ENCODE results near the gene DROSHA. TPM values are rescaled to one million over a fixed set of nuclear protein-coding genes. Genes with fewer than 3 reads are reported as not detected.

DROSHA gene
- total RNA-seq, 2 donors from 2014 or later: 16.1 to 85.0 TPM

DNA sequence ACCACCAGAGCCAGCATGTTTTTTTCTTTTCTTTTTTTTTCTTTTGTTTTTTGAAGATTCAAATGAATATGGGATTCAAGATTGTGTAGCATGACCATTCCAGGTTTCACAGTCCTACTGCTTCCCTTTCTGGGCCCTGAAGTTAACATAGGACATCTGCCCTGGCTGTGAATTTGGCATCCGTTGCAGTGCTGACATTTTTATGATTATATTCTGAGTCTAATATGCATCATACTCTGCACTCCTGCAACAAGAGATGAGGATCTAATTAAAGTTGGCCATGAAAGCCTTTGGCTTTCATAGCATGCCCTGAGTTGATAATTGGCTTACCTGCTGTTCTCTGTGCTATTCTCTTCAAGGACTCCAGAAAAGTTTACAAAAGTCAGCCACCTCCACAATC is 30.1 kb upstream of the DROSHA start:
- H3K9me3 ChIP-seq: peaks cover 0 to 9% (median 0%) of the 10 kb centered on the region in 3 donors
- intact Hi-C loops (cut with DNase I): no loop called here
- H3K27me3 ChIP-seq: no peaks in the 10 kb centered on the region
- TF ChIP-seq, protein P1, sequence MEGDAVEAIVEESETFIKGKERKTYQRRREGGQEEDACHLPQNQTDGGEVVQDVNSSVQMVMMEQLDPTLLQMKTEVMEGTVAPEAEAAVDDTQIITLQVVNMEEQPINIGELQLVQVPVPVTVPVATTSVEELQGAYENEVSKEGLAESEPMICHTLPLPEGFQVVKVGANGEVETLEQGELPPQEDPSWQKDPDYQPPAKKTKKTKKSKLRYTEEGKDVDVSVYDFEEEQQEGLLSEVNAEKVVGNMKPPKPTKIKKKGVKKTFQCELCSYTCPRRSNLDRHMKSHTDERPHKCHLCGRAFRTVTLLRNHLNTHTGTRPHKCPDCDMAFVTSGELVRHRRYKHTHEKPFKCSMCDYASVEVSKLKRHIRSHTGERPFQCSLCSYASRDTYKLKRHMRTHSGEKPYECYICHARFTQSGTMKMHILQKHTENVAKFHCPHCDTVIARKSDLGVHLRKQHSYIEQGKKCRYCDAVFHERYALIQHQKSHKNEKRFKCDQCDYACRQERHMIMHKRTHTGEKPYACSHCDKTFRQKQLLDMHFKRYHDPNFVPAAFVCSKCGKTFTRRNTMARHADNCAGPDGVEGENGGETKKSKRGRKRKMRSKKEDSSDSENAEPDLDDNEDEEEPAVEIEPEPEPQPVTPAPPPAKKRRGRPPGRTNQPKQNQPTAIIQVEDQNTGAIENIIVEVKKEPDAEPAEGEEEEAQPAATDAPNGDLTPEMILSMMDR (IDR thresholded peaks at IDR 0.05): no peak
- H3K4me3 ChIP-seq: no peak overlapping the region
- WGBS, 2 donors: 47 to 62% methylated on average over 1 of the region's 1 CpG
- DNase-seq (no peak), ATAC-seq (no peak)
- no peaks in the 10 kb centered on the region for H3K36me3 ChIP-seq (replicated peaks in 1 of 2; ENCODE audit: insufficient read depth in 1 of 2, low read depth in 2 of 2)
- H3K27ac ChIP-seq: no peak overlapping the region
- no peaks in the 10 kb centered on the region for H3K4me1 ChIP-seq

DNA sequence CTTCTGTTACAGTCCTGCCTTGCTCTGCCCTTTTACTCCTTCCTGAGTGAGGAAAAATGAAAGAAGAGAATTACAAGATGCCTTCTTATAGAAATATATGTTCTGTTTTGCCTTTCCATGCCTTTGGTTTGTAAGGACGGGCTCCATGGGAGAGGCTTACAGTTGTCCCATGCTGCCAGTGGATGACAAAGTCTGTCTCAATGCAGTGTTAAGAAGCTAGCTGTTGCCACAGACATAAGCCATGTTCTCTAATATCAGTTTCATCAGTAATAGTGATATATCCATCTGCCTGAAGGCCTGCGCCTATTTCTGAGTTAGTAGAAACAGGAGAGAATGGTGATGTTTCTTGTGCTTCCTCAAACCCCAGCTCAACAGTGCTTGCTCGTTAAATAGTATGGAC is 28.0 kb upstream of the DROSHA start:
- TF ChIP-seq POLR2A (IDR thresholded peaks at IDR 0.05): no peak
- TF ChIP-seq, protein P1 (IDR thresholded peaks at IDR 0.05): no peak
- no peaks in the 10 kb centered on the region for H3K4me1 ChIP-seq
- H3K27ac ChIP-seq: no peak overlapping the region
- H3K36me3 ChIP-seq (replicated peaks in 1 of 2; ENCODE audit: insufficient read depth in 1 of 2, low read depth in 2 of 2): no peaks in the 10 kb centered on the region
- H3K27me3 ChIP-seq: no peaks in the 10 kb centered on the region
- DNase-seq (no peak), ATAC-seq (no peak)
- 91 to 93% methylated on average over 3 of the region's 3 CpGs for WGBS, 2 donors
- no peak overlapping the region for H3K4me3 ChIP-seq
- intact Hi-C loops (cut with DNase I): no loop called here
- H3K9me3 ChIP-seq: peaks cover 0 to under 1% (median 0%) of the 10 kb centered on the region in 3 donors

DNA sequence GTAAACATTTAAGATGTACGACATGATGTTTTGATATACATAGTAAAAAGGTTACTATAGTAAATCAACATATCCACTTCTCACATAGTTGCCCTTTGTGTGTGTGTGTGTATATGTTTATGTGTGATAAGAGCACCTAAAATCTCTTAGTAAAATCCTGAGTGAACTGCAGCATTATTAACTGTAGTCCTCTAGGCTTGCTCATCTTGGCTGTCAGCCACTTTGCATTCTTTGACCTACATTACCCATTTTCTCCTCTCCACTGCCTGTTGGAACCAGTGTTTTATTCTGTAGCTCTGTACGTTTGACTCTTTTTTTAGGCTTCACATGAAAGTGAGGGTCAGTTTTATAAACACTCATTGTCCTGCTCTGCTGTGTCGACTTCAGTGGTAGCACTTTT is 24.6 kb upstream of the DROSHA start:
- no peak overlapping the region for H3K27ac ChIP-seq
- no peak for TF ChIP-seq POLR2A (IDR thresholded peaks at IDR 0.05)
- TF ChIP-seq, protein P1 (IDR thresholded peaks at IDR 0.05): no peak
- no peaks in the 10 kb centered on the region for H3K27me3 ChIP-seq
- intact Hi-C loops (cut with DNase I): no loop called here
- no peak for ATAC-seq
- H3K36me3 ChIP-seq (replicated peaks in 1 of 2; ENCODE audit: insufficient read depth in 1 of 2, low read depth in 2 of 2): peaks cover 6 to 14% of the 10 kb centered on the region in 2 donors
- WGBS, 2 donors: 88 to 98% methylated on average over 3 of the region's 3 CpGs
- no peaks in the 10 kb centered on the region for H3K4me1 ChIP-seq
- no peak for DNase-seq
- no peaks in the 10 kb centered on the region for H3K9me3 ChIP-seq
- H3K4me3 ChIP-seq: no peak overlapping the region

DNA sequence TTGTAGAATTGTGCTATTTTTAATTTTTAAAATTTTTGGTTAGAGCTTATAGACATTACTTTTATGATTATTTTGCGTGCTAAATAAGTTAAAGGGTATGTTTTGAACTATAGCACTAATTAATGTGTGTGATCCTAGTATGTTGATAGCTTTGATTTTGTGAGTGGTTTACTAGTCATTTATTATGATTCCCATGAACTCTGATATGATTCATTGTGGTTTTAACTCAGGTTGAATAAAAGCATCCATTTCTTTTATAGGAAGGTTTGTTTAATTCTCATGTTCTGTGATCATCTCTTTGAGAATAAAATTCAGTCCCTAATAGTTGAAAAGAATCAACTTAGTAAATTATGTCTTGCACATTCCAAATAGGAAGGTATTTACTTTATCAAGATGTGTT is 22.7 kb upstream of the DROSHA start:
- H3K4me3 ChIP-seq: no peak overlapping the region
- WGBS, 2 donors: 95 to 100% methylated on average over 1 of the region's 1 CpG
- H3K27me3 ChIP-seq: no peaks in the 10 kb centered on the region
- intact Hi-C loops (cut with DNase I): no loop called here
- no peaks in the 10 kb centered on the region for H3K4me1 ChIP-seq
- TF ChIP-seq, protein P1 (IDR thresholded peaks at IDR 0.05): no peak
- no peak for TF ChIP-seq POLR2A (IDR thresholded peaks at IDR 0.05)
- DNase-seq (no peak), ATAC-seq (no peak)
- H3K36me3 ChIP-seq (replicated peaks in 1 of 2; ENCODE audit: insufficient read depth in 1 of 2, low read depth in 2 of 2): peaks cover 6 to 16% of the 10 kb centered on the region in 2 donors
- H3K9me3 ChIP-seq: no peaks in the 10 kb centered on the region
- no peak overlapping the region for H3K27ac ChIP-seq

DNA sequence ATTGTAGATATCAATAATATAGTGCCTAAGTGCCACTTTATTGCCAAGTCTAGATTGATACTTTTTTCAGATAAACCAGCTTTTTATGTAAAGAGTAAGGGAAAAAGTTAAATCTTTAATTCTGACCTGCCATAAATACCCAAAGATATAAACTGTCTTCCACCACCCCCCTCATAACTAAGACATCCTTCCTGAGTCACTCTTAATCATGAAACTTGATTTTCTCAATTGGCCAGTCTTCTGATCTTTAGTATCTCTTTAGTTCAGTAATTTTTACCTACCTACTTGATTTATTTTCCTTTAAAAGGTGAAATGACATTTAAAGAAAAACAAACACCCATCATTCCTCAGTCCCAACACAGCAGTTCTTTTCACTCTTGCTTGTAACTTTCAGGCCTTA is 22.0 kb upstream of the DROSHA start:
- H3K4me1 ChIP-seq: no peaks in the 10 kb centered on the region
- DNase-seq: no peak
- peaks cover 6 to 19% of the 10 kb centered on the region in 2 donors for H3K36me3 ChIP-seq (replicated peaks in 1 of 2; ENCODE audit: insufficient read depth in 1 of 2, low read depth in 2 of 2)
- intact Hi-C loops (cut with DNase I): no loop called here
- H3K4me3 ChIP-seq: no peak overlapping the region
- no peak overlapping the region for H3K27ac ChIP-seq
- TF ChIP-seq, protein P1 (IDR thresholded peaks at IDR 0.05): no peak
- no peak for TF ChIP-seq POLR2A (IDR thresholded peaks at IDR 0.05)
- H3K27me3 ChIP-seq: no peaks in the 10 kb centered on the region
- H3K9me3 ChIP-seq: no peaks in the 10 kb centered on the region
- no peak for ATAC-seq

Measured in body of pancreas (tissue), 4 donors.